Ectodermal cell (in vitro differentiated cells): ENCODE measurements around the gene MGST1.

ENCODE experiments used
- H3K27ac ChIP-seq: 2 replicates; pipeline ENCODE4 v1.7.0; 2013; ENCODE audit warnings: mild to moderate bottlenecking, low read depth, low read length; ENCODE audit not compliant: insufficient read depth, poor library complexity, severe bottlenecking
- H3K27me3 ChIP-seq: 2 replicates; pipeline ENCODE4 v1.7.0; 2013; ENCODE audit warnings: mild to moderate bottlenecking, low read length; ENCODE audit not compliant: insufficient read depth, control insufficient read depth, poor library complexity, severe bottlenecking
- H3K36me3 ChIP-seq: one replicate; pipeline ENCODE4 v1.7.0; 2013; ENCODE audit warnings: low read length; ENCODE audit not compliant: control insufficient read depth, insufficient read depth
- H3K4me1 ChIP-seq: one replicate; pipeline ENCODE4 v1.7.0; 2013; ENCODE audit warnings: low read length; ENCODE audit not compliant: control insufficient read depth, insufficient read depth
- H3K4me3 ChIP-seq: 2 replicates; pipeline ENCODE4 v1.7.0; 2013; ENCODE audit warnings: low read depth, low read length, control low read depth; ENCODE audit not compliant: insufficient read depth
- H3K9me3 ChIP-seq: 2 replicates; pipeline ENCODE4 v1.7.0; 2013; ENCODE audit warnings: mild to moderate bottlenecking, low read length, moderate library complexity; ENCODE audit not compliant: control insufficient read depth
- WGBS, 2 experiments: methylation state at CpG; one replicate each; pipeline ENCODE4 v1.1.7; 2013; ENCODE audit warnings: missing lambda C conversion rate in 2 of 2; 5-methylcytosine and 5-hydroxymethylcytosine counted together

Gene MGST1

DNA sequence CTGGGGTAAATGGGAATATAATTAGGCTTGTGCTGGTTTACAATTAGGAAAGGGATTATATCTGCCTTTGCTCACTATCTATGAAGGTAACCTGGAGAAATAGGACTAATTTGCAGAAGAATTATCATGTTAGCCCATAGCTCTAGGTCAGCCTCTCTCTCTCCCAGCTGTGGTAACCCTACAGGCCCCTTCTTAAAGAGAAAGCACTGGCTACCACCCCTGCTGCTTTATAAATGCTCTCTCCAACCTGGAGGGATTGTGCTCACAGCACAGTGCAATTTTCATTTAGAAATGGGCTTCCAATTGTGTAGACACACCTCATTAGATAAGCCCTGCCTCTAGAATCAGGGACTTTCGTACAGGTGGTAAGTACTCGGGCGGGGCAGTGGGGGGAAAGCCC, 22.7 kb upstream of the MGST1 start:
- no peak overlapping the region for H3K27ac ChIP-seq

DNA sequence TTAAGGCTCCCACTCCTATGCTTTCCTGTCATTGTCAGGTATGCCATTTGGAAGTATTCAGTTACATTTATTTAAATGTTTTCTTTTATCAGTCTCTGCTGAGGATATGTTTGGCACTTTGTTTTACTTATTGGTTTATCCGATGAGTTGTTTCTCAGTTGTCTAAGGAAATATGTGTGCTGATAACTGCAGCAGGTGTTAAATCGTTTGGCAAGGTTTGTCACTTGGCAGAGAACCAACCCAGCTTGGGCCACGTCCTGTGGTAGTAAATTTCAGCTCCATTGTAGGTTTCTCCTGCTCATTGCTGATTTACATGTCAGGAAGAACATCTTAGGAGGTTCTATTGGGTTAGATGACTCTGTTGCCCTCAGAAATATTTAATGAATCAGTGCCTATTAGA, 22.0 kb upstream of the MGST1 start:
- H3K27me3 ChIP-seq = no peaks in the 10 kb centered on the region
- H3K9me3 ChIP-seq = no peaks in the 10 kb centered on the region
- H3K4me1 ChIP-seq = peaks cover 5% of the 10 kb centered on the region
- H3K27ac ChIP-seq = no peak overlapping the region
- no peak overlapping the region for H3K4me3 ChIP-seq
- WGBS, 2 experiments = 85 to 94% methylated on average over 3 of the region's 3 CpGs
- no peaks in the 10 kb centered on the region for H3K36me3 ChIP-seq

More for the DNA sequence above, 22.7 kb upstream of the MGST1 start:
- Histone ChIP-seq H3K4me3 (no peak overlapping the region), H3K9me3 (no peaks in the 10 kb centered on the region), H3K27me3 (no peaks in the 10 kb centered on the region), H3K36me3 (no peaks in the 10 kb centered on the region), H3K4me1 (peaks cover 5% of the 10 kb centered on the region)
- WGBS, 2 experiments = 94 to 97% methylated on average over 3 of the region's 3 CpGs

DNA sequence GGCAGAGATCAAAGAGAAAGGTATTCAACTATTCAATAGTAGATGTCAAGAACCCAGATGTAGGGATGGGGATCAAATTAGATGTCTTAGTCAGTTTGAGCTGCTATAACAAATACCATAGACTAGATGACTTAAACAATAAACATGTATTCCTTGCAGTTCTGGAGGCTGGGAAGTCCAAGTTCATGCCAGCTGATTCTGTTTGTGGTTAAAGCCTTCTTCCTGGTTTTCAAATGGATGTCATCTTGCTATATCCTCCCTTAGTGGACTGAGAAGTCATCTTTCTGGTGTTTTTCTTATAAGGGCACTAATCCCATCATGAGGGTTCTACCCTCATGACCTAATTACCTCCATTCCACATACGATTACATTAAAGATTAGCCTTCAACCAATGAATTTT, 19.5 kb upstream of the MGST1 start:
- WGBS, 2 experiments = 95 to 100% methylated on average over 1 of the region's 1 CpG
- Histone ChIP-seq H3K36me3 (no peaks in the 10 kb centered on the region), H3K27ac (no peak overlapping the region), H3K27me3 (no peaks in the 10 kb centered on the region), H3K4me1 (peaks cover 5% of the 10 kb centered on the region), H3K4me3 (no peak overlapping the region), H3K9me3 (no peaks in the 10 kb centered on the region)

DNA sequence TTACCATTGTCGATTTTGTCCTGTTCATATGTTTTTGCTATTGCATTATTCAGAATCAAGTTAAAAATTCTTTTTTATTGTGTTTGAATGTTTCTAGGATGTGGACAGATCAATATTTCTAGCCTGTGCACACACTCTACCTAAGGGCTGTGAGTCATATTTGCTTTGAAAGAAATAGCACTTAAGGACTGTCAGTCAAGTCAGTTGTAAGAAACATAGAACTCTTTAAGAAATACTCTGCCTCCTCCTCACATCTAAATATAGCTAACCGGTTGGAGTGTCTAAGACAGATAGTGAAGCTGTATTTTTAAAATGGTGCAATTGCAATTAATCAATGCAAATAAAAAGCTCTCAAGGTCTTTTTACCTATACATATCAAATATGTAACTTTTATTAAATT, 17.9 kb upstream of the MGST1 start:
- Histone ChIP-seq H3K27me3 (no peaks in the 10 kb centered on the region), H3K27ac (no peak overlapping the region), H3K36me3 (no peaks in the 10 kb centered on the region), H3K9me3 (no peaks in the 10 kb centered on the region), H3K4me1 (peaks cover 2% of the 10 kb centered on the region), H3K4me3 (no peak overlapping the region)
- 100% methylated on average over 1 of the region's 2 CpGs for WGBS, 2 experiments

DNA sequence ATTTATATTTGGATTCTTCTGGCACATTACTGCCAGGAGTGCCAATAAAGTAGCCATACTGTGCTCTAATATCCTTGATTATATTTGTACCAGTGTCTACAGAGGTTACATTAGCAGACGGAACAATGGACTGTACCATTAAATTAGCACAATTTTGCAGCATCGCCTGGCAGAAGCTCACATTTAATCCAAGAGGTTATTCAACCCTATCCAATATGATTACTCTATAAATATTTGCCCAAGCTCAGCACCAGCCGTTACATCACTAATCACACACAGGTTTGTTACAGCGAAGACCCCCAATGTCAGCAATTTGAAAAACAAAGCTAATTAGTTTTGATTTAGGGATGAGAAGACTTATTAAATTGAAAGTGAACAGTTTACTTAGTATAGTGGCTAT, 16.9 kb upstream of the MGST1 start:
- WGBS, 2 experiments = 91 to 98% methylated on average over 4 of the region's 4 CpGs
- no peak overlapping the region for H3K4me3 ChIP-seq

DNA sequence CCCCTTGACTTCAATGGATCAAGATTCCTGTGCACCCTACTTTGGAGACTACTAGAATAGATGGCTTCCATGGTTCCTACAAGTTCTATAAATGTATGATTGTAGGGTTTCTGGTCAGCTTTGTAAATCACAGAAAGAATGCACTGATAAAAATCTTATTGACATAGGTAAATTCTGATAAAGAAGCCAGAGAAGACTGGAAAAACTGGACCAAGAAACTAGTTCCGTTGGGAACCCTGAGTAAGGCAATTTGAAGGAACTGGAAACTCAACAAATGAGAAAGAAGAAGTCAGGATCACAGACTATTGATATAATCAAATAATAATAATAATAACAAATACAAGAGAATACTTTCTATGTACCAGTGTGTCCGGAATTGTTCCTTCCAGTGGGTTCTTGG, 15.4 kb upstream of the MGST1 start:
- Histone ChIP-seq H3K4me1 (no peaks in the 10 kb centered on the region), H3K27me3 (no peaks in the 10 kb centered on the region), H3K4me3 (no peak overlapping the region), H3K36me3 (no peaks in the 10 kb centered on the region), H3K9me3 (no peaks in the 10 kb centered on the region), H3K27ac (no peak overlapping the region)
- 95 to 98% methylated on average over 2 of the region's 2 CpGs for WGBS, 2 experiments

More for the DNA sequence above, 16.9 kb upstream of the MGST1 start:
- Histone ChIP-seq H3K27me3 (no peaks in the 10 kb centered on the region), H3K9me3 (no peaks in the 10 kb centered on the region), H3K36me3 (no peaks in the 10 kb centered on the region), H3K4me1 (no peaks in the 10 kb centered on the region), H3K27ac (no peak overlapping the region)

DNA sequence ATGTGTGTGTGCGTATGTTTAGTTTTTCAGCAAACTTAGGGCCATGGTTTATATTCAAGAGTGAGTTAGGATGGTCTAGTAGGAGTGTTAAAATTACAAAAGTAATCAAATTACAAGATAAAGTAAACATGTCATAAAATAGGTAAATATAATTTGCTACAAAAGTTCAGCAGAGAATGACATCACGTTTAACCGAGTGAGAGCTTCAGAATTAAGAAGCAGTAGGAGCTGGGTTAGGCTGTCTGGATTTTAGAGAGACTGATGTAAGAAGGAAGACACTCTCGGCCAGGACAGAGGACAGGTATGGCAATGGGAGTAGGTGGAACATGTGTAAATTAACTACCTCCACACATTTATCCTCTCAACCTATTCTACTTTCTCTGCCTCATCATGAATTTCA, 11.6 kb upstream of the MGST1 start:
- Histone ChIP-seq H3K27ac (no peak overlapping the region), H3K4me3 (no peak overlapping the region), H3K4me1 (no peaks in the 10 kb centered on the region), H3K27me3 (no peaks in the 10 kb centered on the region), H3K36me3 (no peaks in the 10 kb centered on the region), H3K9me3 (no peaks in the 10 kb centered on the region)
- WGBS, 2 experiments = 78 to 91% methylated on average over 2 of the region's 4 CpGs

DNA sequence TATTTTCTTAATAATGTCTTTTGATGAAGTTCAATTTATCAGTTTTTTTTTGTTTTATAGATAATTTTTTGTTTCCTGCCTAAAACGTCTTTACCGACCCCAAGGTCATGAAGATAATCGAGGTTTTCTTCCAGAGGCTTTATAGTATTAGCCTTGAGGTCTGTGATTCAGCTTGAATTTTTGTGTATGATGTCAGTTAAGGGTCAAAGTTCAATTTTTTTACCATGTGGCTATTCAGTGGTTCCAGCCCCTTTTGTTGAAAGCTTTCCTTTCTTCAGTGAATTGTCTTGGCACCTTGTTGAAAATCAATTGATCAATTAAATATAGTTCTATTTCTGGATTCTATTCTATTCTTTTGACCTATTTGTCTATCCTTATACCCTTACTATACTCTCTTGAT, 3.2 kb upstream of the MGST1 start:
- WGBS, 2 experiments = 90 to 98% methylated on average over 3 of the region's 3 CpGs
- H3K4me1 ChIP-seq = no peaks in the 10 kb centered on the region

DNA sequence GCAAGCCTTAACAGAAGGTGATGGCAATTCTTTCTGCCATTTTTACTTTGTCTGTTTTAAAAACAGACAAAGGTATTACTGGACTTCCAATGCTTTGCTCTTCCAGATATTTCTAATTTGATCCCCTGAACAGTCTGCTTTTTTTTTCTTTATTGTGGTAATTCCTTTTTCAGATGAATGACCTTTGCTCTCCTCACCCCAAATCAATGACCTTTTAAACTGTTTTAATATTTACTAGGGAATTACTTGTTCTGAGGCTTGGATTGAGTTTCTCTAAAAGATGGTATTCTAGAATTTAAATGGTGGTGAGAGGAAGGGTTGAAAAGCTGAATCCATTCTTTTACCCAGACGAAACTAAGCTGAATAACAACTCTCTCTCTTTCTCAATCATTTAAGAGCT, 2.3 kb upstream of the MGST1 start:
- WGBS, 2 experiments = no CpG with 5 or more reads among the region's 1 CpG
- H3K27ac ChIP-seq = no peak overlapping the region

More for the DNA sequence above, 3.2 kb upstream of the MGST1 start:
- Histone ChIP-seq H3K27me3 (no peaks in the 10 kb centered on the region), H3K4me3 (no peak overlapping the region), H3K9me3 (no peaks in the 10 kb centered on the region), H3K27ac (no peak overlapping the region), H3K36me3 (no peaks in the 10 kb centered on the region)

DNA sequence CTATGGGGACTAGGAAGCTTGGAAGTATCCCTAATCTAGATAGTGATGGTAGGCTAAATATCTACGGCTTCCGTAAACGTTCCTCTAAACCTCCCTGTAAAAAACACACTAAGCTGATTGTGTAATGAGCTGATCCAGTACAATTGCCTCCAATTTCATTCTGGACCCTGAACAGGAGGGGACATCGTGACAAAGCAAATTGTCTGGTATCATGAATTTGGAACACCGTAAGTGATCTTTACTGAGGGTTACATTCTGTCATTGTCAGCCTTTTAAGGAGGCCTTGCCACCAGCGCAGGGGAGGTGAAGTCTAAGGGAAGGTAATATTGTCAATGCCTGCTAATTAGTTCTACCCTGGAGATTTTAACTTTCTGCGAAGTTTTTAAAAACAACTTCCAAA, 487 bp upstream of the MGST1 start:
- 51 to 58% methylated on average over 7 of the region's 7 CpGs for WGBS, 2 experiments
- H3K36me3 ChIP-seq = no peaks in the 10 kb centered on the region
- peaks cover 7% of the 10 kb centered on the region for H3K4me1 ChIP-seq
- no peaks in the 10 kb centered on the region for H3K27me3 ChIP-seq
- peak overlapping the region; percentile 76 for H3K27ac ChIP-seq
- H3K9me3 ChIP-seq = no peaks in the 10 kb centered on the region
- peak overlapping the region; percentile 44 for H3K4me3 ChIP-seq

More for the DNA sequence above, 2.3 kb upstream of the MGST1 start:
- no peaks in the 10 kb centered on the region for H3K9me3 ChIP-seq
- no peaks in the 10 kb centered on the region for H3K4me1 ChIP-seq
- H3K36me3 ChIP-seq = no peaks in the 10 kb centered on the region
- H3K27me3 ChIP-seq = no peaks in the 10 kb centered on the region
- H3K4me3 ChIP-seq = no peak overlapping the region
